Measurements from ENCODE around the gene ACTN1. TPM values are rescaled to one million over a fixed set of nuclear protein-coding genes. Genes with fewer than 3 reads are reported as not detected.
A peak's percentile ranks its signal among the peaks of the same experiment; 100 is the strongest.

ACTN1 gene
- total RNA-seq, 1 experiment from 2014 or later: 231 TPM

DNA sequence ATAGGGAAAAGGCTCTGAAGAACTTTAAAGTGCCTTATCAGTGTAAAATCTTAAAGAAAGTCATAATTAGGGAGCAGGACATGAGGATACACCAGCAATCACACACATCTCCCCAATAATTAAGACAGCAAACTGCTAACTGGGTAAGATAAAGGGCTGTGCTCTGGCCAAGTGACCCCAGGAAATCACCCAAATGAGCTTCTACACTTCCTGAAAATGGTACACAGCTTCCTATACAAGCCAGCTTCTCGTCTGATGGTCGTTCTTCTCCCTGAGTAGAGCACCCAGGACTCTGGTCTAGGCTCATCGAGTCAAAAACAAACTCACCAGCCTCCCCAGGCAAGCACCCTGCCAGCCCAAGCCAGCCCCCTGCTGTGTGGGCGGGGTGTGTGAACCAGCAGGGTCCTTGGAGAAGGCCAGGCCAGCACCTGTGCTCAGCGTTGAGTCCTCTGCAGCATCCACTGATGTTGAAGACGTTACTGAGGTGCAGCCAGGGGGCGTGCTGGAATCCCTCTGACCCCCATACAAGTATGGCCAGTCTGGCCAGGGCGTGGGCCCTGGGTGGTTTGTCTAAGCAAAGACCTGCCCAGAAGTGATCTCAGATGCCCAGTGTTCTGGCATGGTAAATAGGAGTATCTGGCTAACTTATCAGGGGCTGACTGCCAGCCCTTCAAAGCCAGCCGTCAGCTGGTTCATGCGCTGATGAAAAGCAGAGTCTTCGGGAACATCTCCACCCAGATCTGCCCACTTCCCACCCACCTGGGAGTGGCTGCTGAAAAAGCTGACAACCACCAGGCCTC is 41.4 kb downstream of the ACTN1 start:
- DNase-seq (ENCODE audit: low read depth): no peak

DNA sequence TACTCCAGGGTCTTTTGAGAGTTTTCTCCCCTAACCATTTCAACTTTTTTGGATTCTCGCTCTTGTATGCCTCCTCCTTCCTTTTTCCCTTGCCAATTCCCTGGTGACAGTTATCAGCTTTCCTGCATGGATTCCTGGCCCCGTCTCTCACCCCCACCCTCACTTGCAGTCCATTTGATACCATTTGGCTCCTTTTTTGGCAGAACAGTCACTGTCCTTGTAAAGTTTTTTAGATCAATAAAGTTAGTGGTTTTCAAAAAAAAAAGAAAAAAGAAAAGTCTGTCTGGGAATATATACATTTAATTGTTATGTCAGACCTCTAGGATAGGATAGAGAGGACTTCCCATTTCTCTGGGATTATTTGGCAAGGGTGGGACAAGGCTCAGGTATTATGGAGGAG is 42.1 kb downstream of the ACTN1 start:
- DNase-seq (ENCODE audit: low read depth): no peak

DNA sequence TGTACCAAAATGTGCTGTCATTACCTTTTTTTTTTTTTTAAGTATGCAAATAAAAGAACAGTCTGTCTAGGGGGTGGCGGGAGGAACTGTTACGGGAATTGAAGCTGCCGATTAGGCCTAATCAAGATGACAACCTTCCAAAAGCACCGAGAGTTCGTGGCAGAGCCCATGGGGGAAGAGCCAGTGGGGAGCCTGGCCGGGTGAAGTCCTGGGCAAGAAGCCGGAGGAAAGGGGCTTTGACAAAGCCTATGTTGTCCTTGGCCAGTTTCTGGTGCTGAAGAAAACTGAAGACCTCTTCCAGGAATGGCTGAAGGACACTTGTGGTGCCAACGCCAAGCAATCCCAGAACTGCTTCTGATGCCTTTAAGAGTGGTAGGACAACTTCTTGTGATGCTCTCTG is 42.6 kb downstream of the ACTN1 start:
- no peak for DNase-seq (ENCODE audit: low read depth)

DNA sequence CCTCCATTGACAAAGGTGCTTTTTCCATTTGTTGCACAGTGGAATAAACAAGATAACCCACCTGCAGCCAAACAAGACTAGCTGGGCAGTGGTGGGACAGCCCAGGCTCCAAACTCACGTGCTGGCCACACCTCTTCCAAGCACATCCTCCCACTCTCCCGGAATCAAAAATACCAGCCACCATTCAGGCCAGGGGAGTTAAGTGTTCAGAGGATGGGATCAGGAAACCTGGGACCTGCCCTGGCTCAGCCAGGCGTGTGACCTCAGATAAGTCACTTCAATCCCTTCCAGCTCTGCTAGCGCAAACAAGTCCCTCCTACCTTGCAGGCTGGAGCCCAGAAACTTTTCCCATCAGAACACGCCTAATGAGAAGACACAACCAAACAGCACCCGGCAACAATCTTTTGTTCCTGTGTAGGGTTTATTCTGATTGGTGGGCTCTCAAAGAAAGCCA is 43.3 kb downstream of the ACTN1 start:
- no peak for DNase-seq (ENCODE audit: low read depth)

DNA sequence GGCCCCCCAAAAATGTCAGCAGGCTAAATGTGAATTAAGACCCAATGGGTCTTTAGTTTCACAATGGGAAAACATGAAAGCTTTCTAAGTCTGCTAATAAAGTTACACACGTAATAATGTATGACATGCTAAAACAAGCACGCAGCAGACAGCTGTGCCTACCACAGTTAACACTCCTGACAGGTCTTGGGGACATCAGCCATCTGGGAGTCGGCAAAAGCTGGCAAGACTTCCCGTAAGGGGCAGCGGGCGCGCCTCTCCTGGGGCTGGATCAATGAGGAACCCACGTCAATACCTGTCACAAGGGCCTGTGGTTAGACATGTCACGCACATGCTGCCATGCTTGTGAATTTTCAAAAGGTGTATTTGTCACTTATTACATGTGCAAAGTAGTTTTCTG is 45.0 kb downstream of the ACTN1 start:
- no peak for DNase-seq (ENCODE audit: low read depth)

DNA sequence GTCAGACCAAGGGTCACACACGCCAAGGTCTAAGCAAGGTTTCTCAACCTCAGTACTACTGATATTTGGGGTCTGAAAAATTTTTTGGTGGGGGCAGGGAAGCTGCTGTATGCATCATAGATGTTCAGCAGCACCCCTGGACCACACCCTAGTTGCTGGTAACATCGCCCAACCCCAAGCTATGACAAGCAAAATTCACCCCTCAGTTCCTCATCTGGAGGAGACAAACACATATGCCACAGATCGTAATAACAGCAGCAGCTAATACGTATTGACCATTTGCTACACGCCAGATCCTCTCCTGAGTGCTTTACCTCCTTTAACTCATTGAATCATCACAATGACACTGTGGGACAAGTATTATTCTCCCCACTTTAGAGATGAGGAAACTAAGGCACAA is 46.4 kb downstream of the ACTN1 start:
- no peak for DNase-seq (ENCODE audit: low read depth)

DNA sequence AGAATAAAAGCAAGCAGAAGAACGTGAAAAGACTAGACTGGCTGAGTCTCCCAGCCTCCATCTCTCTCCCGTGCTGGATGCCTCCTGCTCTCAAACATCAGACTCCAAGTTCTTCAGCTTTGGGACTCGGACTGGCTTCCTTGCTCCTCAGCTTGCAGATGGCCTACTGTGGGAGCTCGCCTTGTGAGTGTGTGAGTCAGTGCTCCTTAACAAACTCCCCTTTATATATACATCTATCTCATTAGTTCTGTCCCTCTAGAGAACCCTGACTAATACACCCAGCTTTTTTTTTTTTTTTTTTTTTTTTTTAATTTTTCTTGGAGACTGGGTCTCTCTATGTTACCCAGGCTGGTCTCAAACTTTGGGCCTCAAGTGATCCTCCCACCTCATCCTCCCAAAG is 46.9 kb downstream of the ACTN1 start:
- peak; percentile 42 for DNase-seq (ENCODE audit: low read depth)

DNA sequence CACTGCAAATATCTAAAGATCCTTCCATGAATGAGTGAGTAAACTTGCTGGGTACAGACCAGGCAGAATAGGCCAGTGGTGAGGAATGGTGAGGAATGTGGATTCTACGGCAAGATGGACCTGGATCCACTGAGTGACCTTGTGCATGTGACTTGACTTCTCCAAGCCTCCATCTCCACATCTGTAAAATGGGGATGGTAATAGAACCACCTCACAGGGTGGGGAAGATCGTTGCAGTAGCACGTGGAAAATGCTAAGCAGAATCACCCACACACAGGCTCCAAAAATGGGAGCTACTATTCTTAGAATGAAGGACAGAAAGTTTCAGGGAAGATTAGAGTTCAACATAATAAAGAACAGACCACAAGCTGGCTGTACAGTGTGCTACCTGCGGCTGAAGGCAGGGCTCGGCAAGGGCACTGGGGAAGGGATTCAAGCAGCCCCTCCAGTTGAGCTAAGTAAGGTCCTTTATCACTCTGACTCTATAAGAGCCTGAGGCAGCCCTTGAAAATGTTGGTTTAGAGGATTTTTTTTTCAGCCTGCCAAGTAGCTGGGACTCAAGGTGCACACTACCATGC is 47.5 kb downstream of the ACTN1 start:
- DNase-seq (ENCODE audit: low read depth): no peak

DNA sequence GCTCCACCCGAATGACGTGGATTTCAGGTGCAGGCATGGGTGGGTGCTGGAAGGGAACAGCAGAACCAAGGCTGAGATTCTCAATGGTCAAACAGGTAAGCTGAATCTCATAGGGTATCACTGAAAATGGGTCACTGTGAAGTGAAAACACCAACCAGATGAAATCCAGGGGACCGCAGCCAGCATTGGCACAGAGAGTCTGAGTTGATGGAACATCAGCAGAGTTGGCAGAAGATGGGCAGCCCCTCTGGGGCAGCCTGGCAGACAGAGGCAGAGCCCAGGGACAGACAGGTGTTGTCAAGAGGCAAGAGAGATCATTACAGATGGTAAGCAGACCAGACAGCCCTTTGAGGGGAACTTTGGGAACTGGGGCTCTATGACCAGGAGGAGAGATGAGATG is 48.0 kb downstream of the ACTN1 start:
- no peak for DNase-seq (ENCODE audit: low read depth)

DNA sequence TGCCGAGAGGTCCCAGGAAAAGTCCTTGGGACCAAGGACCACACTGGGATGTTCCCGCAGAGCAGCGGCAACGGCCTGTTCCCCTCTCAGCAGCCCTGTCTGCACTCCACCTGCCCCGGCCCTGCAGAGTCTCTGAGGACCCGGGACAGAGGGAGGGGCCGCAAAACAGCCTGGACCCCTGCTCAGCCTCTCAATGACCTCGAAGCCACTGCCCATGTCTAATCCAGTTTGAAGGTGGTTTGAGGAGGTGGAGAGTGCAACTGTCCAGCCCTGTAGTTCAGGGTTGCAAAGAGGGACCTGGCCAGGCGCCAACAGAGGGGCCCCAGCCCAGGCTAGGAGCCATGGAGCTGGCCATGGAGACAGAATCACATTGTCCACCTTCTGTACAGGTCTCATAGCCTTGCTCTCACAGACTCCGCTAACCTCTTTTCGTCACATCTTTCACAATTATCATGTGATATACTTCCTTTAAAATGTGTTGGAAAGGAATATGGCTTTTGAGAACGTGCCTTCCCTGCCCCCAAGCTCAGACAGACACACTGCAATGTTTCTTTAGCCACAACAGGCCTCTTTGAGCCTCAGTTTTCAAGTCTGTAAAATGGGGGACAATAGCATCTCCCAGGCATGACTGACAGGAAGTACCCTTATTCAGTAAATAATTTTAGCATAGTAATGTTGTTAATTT is 49.3 kb downstream of the ACTN1 start:
- no peak for DNase-seq (ENCODE audit: low read depth)

DNA sequence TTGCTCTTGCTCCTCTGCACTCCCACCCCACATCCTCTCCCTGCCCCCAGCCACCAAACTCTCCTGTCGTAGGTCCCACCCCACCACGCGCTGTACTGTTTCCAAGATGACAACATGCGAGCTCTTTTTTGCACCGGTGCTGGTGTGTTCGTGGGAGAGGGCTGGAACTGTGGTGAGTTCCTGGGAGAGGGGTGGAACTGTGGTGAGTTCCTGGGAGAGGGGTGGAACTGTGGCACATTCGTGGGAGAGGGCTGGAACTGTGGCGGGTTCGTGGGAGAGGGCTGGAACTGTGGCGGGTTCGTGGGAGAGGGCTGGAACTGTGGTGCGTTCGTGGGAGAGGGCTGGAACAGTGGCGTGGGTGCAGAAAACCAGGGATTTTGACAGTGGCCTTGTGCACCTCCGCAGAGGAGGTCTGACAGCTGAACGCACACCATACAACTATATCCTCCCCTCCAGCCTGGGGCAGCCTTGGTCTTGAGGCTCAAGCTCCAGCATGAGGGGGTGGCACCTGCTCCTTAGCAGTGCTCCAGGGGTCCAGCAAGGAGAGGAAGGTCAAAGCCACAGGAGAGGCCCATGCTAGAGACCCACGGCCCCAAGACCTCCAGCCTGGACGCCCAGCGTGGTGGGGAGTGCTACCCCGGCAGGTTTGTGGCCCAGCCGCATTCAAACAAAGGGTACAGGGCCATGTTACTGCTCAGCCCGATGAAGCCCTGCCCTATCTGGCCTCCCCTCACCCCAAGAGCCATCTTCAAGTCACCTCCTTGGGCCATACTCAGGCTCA is 50.1 kb downstream of the ACTN1 start:
- no peak for DNase-seq (ENCODE audit: low read depth)

DNA sequence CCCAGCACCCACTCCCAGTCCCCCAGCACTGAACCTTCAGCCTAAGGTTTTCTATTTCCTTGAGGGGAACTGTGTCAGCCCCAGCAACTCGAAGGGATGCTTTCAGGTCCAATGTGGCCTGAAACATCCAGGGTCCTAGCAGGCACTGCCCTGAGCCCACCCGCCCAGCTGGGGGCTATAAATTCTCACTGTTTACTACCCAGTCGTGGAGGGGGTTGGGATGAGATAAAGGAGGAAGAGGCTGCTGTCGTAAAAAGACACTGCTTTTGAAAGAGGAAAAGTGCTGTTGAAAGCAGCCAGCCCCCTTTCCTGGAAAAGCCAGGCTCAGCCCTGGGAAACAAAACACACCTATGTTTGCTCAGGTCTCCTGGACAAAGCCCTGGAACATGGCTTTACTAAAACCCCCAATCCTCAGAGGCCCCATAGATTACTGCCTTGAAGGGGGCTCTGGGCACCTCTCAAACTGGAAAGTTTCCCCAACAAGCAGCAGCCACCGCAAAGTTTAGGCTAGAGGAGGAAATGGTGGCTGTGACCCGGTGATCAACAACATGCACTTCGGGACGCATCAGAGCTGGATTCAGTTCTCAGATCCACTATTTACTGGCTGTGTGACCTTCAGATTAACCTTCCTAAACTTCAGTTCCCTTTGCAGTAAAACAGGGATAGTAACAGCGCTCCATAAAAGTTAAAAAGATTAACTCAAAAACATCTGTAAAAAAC is 51.0 kb downstream of the ACTN1 start:
- no peak for DNase-seq (ENCODE audit: low read depth)

DNA sequence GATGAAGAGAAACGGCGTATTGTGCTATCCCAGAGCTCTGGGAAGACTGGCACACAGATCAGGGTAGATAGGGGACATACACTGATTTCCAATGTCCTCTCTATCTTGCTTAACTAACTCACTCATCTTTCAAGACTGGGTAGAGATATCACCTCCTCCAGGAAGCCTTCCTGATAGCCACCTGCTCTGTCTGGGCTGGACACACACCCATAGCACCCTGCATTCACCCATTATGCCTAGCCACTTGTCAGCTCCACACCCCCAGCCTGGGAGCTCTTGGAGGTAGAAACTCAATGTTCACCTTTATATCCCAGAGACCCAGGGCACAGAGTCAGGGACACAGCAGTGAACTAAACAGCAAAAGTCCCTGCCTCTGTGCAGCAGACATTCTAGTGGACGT is 52.0 kb downstream of the ACTN1 start:
- no peak for DNase-seq (ENCODE audit: low read depth)

DNA sequence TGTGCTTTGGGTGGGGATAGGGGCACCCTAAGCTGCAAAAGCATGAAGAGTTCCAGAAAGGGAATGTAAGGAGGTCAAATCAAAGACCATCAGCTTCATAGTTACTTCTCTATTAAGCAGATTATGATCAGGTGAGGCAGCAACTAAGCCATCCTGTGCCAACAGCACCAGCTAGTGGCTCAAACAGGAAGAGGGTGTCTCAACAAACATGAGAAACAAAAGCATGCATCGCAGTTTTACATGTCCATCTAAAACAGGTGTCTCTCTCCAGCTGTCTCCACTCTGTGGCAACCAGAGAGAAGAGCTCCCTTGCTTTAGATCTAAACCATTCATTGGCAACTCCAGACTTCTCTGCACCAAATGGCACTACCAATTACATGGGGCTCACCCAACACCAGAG is 52.9 kb downstream of the ACTN1 start:
- DNase-seq (ENCODE audit: low read depth): no peak

DNA sequence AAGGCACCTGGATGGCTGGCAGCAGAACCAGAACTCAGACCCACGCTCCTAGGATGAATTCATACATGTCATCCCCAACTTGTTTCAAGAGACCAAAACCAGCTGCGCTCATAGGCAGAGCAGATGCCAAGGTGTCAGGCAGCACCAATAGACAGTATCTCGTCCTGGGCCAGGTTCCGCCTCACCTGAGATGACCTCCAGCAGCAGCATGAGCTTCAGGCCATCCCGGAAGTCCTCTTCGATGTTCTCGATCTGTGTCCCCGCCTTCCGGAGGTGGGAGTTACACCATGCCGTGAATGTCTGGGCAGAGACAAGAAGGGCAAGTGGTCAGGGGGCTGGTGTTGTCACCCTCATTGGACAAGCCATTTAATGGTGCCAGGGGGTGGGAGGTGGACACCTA is 53.7 kb downstream of the ACTN1 start:
- DNase-seq (ENCODE audit: low read depth): no peak

DNA sequence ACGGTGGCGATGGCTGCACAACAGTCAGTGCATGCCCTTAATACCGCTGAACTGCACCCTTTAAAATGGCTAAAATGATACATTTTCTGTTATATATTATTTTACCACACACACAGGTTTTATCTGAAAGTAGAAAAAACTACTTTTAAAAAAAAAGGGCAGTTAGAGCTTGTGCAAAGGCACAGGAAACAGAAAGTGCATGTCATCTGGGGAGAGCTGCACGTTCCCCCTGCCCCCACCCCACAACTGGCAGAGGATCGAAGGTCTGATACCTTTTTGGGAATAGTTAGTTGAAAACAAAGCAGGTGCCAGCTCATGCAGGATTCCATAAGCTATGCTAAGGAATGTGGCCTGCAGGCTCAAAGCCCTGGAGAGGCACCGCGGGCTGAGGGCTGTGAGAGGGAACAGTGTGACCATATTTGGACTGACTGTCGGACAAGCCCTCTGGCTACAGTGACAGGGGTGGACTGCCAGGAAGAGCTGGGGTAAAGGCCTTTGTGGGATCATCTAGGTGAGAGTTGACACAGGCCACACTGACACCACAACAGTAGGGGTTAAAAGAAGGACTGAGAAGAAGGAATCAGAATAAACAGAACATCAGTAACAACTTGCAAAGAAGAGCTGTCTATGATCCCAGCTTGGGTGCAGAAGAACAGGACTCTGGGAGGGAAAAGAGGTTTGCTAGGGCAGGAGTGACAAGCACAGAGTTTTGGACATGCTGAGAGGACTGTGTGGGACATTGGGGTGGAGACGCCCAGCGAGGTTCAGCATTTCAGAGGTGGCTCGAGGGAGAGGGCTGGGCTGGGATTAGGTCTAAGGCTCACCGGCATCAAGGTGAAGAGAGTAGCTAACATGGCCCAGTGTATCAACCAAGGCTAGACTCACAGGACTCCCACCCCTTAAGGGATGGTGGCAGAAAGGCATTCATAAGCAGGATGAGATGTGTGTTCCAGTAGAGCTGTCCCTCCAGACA is 54.6 kb downstream of the ACTN1 start:
- peak; percentile 74 for DNase-seq (ENCODE audit: low read depth)

DNA sequence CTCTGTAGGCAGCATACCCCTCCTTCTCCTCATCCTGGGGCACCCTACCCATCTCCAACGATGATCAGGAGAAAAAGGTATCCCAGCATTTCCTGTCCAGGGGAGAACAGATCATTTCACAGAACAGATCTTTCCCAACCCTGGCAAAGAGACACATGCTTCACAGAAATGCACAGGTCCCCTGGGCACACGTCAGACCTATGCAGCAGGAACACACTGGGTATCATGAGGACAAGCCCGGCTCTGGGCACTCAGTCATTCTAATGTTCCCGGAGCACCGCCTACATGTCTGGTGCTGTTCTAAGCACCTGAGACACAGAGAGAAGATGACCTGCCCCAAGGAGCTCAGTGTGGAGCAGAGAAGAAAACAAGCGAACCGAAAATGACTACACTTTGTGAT is 56.2 kb downstream of the ACTN1 start:
- no peak for DNase-seq (ENCODE audit: low read depth)

DNA sequence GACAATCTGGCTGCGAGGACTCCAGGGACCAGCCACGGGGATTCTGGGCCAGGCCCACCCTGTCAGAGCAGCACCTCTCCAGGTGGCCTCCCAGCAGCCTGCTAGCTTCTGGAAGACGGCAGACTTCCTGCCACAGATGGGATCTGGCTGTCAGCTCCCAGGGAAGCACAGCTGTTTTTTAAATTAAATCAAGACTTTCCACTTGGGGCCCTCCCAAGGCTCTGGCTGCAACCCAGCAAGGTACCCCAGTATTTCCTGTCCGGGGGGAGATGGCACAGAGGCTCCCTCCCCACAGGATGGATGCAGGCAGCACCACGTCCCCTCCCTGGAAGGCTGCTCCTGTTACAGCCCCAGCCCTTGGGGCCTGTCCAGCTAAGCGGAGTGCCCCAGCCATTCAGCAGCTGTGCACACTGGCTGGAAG is 56.9 kb downstream of the ACTN1 start:
- DNase-seq (ENCODE audit: low read depth): no peak

DNA sequence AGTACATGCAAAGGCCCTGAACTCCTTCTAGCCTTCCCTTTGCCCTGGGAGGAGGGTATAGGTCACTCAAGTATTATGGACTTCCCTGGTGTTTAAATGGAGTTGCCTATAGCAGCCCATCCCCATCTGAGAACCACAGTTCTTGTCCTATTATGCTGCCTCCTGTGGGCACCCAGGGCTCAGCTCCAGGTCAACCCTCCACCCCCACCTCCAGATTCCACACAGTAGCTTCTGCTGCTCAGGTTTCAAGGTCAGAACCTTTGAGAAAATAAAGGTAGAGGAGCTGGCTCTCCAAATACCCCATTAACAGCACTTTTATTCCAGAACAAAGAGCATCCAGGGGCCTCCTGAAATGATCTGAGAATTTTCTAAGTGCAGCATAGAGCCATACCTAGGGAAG is 57.4 kb downstream of the ACTN1 start:
- no peak for DNase-seq (ENCODE audit: low read depth)

DNA sequence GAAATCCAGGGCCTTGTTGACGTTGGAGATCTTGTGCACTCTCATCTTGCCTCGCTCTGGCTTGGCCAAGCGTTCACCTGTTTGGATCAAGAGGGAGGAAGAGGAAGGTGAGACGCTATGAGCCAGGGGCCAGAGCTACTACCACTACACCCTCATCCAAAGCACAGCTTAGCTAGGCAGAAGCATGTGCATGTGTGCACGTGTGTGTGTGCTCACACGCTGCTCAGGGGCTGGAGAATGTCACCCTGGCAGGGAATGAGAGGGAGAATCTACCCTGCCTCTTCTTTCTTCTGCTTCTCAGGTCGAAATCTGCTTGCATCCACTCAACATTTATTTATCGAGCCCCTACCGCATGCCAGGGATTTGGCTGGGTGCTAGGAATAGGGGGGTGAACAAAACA is 58.1 kb downstream of the ACTN1 start:
- no peak for DNase-seq (ENCODE audit: low read depth)
